ENCODE results near the gene OR5B21.
A peak's percentile ranks its signal among the peaks of the same experiment; 100 is the strongest.

OR5B21 gene

GRCh38 chr11:58526721-58527120 is 18.8 kb upstream of the OR5B21 start:
- POLR2A ChIA-PET: no interaction called here
- CTCF ChIA-PET: no interaction called here
- DNase-seq (ENCODE audit: extremely low spot score): no peak
- TF ChIP-seq PKNOX1 (IDR thresholded peaks at IDR 0.05) (no peak), SP1 (IDR thresholded peaks at IDR 0.05) (no peak), FOXM1 (IDR thresholded peaks at IDR 0.05; ENCODE audit: borderline replicate concordance) (no peak), HDGF (IDR thresholded peaks at IDR 0.05; ENCODE audit: borderline replicate concordance) (no peak), BHLHE40 (IDR thresholded peaks at IDR 0.05; ENCODE audit: borderline replicate concordance) (no peak), SUZ12 (IDR thresholded peaks at IDR 0.05) (no peak), FOXA1 (IDR thresholded peaks at IDR 0.05) (no peak), LEF1 (IDR thresholded peaks at IDR 0.05; ENCODE audit: borderline replicate concordance) (no peak), FOXK2 (IDR thresholded peaks at IDR 0.05) (no peak), ARNT (IDR thresholded peaks at IDR 0.05) (no peak), ELF4 (IDR thresholded peaks at IDR 0.05) (no peak), TARDBP (IDR thresholded peaks at IDR 0.05) (no peak), CTBP1 (IDR thresholded peaks at IDR 0.05; ENCODE audit: borderline replicate concordance) (no peak), ZNF384 (IDR thresholded peaks at IDR 0.05) (no peak)

- ChIA-PET CTCF (interaction anchor here (0.6 to 2.8 kb wide), 3 partner anchors 13 to 1327 kb away, joined by 3 to 16 read pairs (median 4); no protein-coding TSS in a partner anchor), POLR2A (no interaction called here)
- DNase-seq (ENCODE audit: extremely low spot score): no peak
- TF ChIP-seq CTBP1 (IDR thresholded peaks at IDR 0.05; ENCODE audit: borderline replicate concordance) (no peak), FOXM1 (IDR thresholded peaks at IDR 0.05; ENCODE audit: borderline replicate concordance) (no peak), NFRKB (IDR thresholded peaks at IDR 0.05) (no peak), ELF4 (IDR thresholded peaks at IDR 0.05) (no peak), FOXA1 (IDR thresholded peaks at IDR 0.05) (no peak), PKNOX1 (IDR thresholded peaks at IDR 0.05) (no peak), ARNT (IDR thresholded peaks at IDR 0.05) (no peak), SUZ12 (IDR thresholded peaks at IDR 0.05) (no peak), TARDBP (IDR thresholded peaks at IDR 0.05) (no peak), LEF1 (IDR thresholded peaks at IDR 0.05; ENCODE audit: borderline replicate concordance) (no peak), BHLHE40 (IDR thresholded peaks at IDR 0.05; ENCODE audit: borderline replicate concordance) (no peak), ZNF384 (IDR thresholded peaks at IDR 0.05) (no peak), SP1 (IDR thresholded peaks at IDR 0.05) (no peak), L3MBTL2 (conservative IDR thresholded peaks at IDR 0.05) (no peak), FOXK2 (IDR thresholded peaks at IDR 0.05) (no peak), HDGF (IDR thresholded peaks at IDR 0.05; ENCODE audit: borderline replicate concordance) (no peak)
Observed at GRCh38 chr11:58525037-58525614, 17.2 kb upstream of the OR5B21 start.

DNA sequence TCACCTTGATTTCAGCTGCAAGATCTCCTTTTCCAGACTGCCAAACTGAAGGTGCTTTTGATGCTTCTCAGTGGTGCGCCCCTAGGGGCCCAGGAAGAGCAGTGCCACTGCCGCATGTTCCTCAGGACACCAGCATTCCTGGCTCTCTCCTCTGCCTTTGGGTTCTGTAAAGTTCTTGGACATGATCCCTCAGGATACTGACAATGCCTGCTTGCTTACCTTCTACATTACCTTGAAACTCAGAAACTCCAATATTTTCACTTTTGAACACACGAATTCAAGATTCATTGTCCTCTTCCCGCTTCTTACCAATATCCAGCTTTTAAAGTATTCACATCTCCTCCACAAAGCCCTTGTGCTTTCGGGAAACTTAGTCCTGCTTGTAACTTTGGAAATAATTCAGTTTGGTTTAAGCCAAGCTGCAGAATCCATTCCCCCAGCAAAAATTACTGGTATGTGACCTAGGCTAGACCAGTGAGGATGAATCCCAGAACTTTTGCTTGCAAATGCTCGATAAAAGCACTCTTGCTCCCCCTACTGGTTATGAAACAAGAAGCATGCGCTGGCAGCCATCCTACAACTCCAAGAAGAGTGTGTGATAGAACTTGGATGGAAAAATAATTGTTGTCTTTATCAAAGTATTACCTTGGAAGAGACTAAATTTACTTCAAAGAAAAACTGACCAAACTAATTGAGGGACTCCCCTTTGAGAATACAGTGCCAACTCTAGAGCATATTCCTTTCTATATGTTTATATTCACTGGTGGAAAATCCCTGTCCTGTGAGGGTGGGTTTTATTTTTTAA is 16.5 kb upstream of the OR5B21 start:
- POLR2A ChIA-PET: no interaction called here
- peak; percentile 65 for DNase-seq (ENCODE audit: extremely low spot score)
- CTCF ChIA-PET: interaction anchor here (0.5 to 2.8 kb wide), 9 partner anchors 12 to 1547 kb away, joined by 3 to 16 read pairs (median 4); partner anchors contain the start of gene OR5B21
- TF ChIP-seq ZNF384 (IDR thresholded peaks at IDR 0.05): no peak
- no peak for TF ChIP-seq FOXM1 (IDR thresholded peaks at IDR 0.05; ENCODE audit: borderline replicate concordance)
- TF ChIP-seq FOXA1 (IDR thresholded peaks at IDR 0.05): no peak
- no peak for TF ChIP-seq ELF4 (IDR thresholded peaks at IDR 0.05)
- no peak for TF ChIP-seq ARNT (IDR thresholded peaks at IDR 0.05)
- no peak for TF ChIP-seq SUZ12 (IDR thresholded peaks at IDR 0.05)
- no peak for TF ChIP-seq SP1 (IDR thresholded peaks at IDR 0.05)
- TF ChIP-seq L3MBTL2 (conservative IDR thresholded peaks at IDR 0.05): no peak
- TF ChIP-seq PKNOX1 (IDR thresholded peaks at IDR 0.05): no peak
- TF ChIP-seq HDGF (IDR thresholded peaks at IDR 0.05; ENCODE audit: borderline replicate concordance): no peak
- TF ChIP-seq FOXK2 (IDR thresholded peaks at IDR 0.05): no peak
- TF ChIP-seq BHLHE40 (IDR thresholded peaks at IDR 0.05; ENCODE audit: borderline replicate concordance): no peak
- no peak for TF ChIP-seq TARDBP (IDR thresholded peaks at IDR 0.05)
- TF ChIP-seq LEF1 (IDR thresholded peaks at IDR 0.05; ENCODE audit: borderline replicate concordance): no peak
- no peak for TF ChIP-seq NFRKB (IDR thresholded peaks at IDR 0.05)
- TF ChIP-seq CTBP1 (IDR thresholded peaks at IDR 0.05; ENCODE audit: borderline replicate concordance): no peak

DNA sequence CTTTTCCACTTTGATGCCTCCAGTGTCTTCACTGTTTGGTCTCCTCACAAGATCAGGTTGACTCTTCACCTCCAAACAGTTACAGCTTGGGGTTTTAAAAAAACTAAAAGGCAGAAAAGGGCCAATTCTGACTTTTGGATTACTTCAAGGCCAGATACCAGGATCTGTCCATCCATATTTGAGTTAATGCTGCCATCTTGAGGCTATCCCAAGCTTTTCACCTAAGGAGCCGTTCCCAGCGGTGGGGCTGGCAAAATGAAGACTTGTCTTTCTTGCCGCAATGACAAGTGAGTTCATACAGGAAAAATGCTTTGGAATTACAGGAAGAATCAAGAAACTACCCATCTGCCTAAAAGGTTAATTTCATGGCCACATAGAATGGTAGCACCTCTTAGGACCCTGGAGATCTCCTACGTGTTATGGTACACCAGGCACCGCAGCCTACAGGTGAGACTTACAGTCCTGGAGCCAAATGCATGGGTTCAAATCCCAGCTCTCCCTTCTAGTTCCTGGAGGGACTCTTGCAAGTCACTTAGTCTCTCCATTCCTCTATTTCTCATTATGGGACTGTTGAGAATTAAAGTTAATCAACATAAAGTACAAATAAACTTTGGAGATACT is 6.0 kb upstream of the OR5B21 start:
- ChIA-PET CTCF (interaction anchor here (0.9 to 2.8 kb wide), 2 partner anchors 10 to 869 kb away, joined by 3 to 16 read pairs; no protein-coding TSS in a partner anchor), POLR2A (no interaction called here)
- DNase-seq (ENCODE audit: extremely low spot score): peak; percentile 54
- TF ChIP-seq LEF1 (IDR thresholded peaks at IDR 0.05; ENCODE audit: borderline replicate concordance) (no peak), PKNOX1 (IDR thresholded peaks at IDR 0.05) (no peak), ELF4 (IDR thresholded peaks at IDR 0.05) (no peak), CTBP1 (IDR thresholded peaks at IDR 0.05; ENCODE audit: borderline replicate concordance) (no peak), NFRKB (IDR thresholded peaks at IDR 0.05) (no peak), FOXA1 (IDR thresholded peaks at IDR 0.05) (no peak), TARDBP (IDR thresholded peaks at IDR 0.05) (no peak), FOXM1 (IDR thresholded peaks at IDR 0.05; ENCODE audit: borderline replicate concordance) (no peak), FOXK2 (IDR thresholded peaks at IDR 0.05) (no peak), ZNF384 (IDR thresholded peaks at IDR 0.05) (no peak), HDGF (IDR thresholded peaks at IDR 0.05; ENCODE audit: borderline replicate concordance) (no peak), ARNT (IDR thresholded peaks at IDR 0.05) (no peak), BHLHE40 (IDR thresholded peaks at IDR 0.05; ENCODE audit: borderline replicate concordance) (no peak), SUZ12 (IDR thresholded peaks at IDR 0.05) (no peak), SP1 (IDR thresholded peaks at IDR 0.05) (no peak), L3MBTL2 (conservative IDR thresholded peaks at IDR 0.05) (no peak)

Data from HEK293T (cell line).